Measurements from ENCODE around the gene PXYLP1.

Gene PXYLP1

DNA sequence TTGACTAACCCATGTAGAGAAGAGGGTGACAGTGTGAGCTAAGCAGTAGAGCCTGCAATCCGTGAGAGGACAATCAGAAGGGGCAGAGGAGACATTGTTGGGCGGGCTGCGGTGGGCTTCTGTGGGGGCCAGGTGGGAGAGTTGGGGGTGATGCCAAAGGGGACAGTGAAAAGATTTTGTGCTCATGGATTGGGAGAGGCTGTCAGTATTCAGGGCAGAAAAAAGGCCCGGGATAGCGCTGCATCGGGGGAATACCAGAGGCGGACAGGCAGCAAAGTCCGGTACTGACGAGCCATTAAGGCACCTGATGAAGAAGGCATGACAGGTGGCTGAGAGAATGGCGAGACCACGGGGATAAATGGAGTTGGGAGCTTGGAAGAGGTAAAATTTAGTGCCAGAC is 1.3 kb upstream of the PXYLP1 start:
- DNase-seq, result no peak

DNA sequence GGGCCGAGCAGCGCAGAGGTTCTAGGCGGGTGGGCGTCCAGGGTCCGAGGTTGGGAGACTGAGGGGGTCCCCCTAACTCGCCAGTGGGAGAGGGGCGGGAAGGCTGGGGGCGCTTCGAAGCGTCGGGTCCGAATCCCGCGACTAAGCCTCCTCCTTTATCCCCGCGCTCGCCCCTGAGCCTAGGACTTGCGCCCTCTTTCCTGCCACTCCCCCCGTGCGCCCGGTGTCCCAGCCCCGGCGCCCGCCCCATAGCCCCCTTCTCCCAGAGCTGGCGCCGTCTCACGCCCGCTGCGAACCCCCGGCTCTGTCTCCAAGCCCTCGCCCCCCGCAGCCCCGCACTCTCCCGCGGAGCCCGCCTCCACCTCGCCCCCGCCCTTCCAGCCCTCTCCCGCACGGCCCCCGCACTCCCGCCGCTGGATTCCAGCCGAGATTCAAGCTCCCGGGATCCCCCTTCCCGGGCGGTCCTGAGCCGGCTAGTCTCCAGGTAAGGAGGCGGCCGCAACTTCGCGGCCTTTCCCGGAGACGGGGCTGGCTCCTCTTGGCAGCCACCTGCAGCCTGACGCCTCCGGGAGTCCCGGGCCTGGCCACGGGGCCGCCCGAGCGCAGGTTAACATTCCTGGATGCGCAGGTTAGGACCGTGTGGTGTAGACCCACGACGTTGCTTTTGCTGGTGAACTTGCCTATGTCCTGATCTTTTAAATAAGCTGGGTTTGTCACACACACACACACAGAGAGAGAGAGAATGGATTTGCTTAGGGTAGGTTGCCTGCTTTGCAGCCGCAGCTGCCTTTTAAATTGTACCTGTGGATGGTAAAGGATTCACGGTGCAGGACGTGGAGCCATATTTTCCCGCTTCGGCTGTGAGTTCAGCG is 563 bp downstream of the PXYLP1 start:
- no peak for DNase-seq

DNA sequence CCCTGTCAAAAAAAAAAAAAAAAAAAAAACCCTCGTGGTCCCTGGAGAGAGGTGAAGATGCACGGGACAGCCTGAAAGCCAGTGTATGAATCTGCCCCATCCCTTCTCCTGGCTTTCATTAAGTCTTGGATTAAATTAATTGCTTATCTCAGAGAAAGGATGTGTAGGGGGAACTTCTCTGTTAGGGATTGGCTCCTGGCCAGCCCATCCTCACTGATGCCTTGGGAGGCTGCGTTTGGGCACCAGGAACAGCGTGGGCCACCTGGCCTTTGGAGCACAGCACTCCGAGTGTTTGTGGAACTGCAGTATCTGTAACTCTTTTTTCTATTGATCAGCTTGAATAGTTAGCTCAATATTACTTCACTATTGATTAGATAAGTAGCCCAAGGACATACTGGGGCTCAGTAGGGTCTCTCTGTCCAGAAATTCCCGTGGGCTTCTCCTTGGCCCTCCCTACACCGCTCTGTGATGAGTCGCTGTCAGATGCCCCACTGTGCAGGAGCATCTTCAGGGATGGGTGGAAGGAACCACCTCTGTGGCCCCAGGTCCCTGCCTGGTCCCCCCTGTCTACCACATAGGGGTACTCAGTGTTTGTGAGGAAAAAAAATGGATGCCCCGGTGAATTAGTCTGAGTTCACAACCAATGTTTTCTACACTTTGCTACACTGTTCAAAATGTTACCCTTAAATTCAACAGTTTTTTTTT is 2.0 kb downstream of the PXYLP1 start:
- no peak for DNase-seq

DNA sequence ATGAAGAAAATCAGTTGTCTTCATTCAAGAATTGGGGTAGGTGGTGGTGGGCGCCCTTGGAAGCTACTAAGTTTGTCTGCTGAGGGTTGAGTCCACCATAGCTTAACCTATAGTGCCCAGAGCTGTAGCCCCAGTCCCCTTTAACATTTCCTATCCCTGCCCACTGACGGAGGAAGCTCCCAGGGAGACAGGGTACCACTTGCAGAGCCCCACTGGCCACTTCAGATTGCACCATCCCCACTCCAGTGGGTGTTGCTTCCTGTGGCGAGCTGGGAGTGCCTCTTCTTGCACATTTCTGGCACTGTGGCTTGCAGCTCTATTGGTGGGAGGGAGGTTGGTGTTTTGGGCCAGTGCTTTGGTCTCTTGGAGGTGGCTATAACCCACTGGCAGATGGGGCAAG is 2.7 kb downstream of the PXYLP1 start:
- DNase-seq, result no peak

DNA sequence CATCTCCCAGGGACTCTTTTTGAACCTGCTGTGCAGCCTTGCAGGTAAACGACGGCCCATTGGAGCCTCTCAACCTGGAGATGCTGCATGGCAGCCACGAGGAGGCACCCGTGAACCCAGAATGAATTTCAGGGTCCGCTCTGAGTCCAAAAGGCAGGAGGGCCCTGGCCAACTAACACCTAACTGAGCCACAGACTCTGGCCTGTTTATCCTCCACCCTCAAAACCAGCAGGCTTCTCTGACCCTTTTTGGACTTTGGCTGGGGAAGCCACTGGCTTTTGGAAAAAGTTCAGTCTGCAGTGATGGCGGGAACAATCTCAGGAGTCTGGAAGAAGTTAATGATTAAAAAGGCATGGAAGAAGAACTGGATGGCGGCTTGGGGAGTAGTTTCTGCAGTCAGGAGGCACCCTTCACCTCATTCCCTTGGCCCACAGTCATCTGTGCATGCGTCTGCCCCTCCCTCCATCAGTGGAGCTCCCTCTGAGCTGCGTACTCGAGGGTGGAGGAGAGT is 4.1 kb downstream of the PXYLP1 start:
- DNase-seq, result no peak

DNA sequence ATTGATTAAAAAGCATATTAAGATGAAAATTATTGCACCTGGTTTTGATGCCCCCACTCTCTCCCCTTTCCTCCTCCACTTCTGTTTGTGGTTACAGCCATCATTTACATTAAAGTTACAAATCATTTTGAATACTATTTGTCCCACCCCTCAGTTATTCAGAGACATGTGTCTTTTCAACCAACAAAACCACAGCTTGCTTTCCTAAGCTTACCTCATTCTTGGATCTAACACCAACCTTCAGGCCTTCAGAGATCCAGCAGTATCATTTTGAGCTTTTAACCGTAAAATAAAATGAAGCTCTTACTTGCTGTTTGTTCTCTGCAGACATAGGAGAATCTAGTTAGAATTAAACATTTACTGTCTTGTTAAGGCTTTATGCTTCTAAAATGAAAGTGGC is 4.7 kb downstream of the PXYLP1 start:
- no peak for DNase-seq

DNA sequence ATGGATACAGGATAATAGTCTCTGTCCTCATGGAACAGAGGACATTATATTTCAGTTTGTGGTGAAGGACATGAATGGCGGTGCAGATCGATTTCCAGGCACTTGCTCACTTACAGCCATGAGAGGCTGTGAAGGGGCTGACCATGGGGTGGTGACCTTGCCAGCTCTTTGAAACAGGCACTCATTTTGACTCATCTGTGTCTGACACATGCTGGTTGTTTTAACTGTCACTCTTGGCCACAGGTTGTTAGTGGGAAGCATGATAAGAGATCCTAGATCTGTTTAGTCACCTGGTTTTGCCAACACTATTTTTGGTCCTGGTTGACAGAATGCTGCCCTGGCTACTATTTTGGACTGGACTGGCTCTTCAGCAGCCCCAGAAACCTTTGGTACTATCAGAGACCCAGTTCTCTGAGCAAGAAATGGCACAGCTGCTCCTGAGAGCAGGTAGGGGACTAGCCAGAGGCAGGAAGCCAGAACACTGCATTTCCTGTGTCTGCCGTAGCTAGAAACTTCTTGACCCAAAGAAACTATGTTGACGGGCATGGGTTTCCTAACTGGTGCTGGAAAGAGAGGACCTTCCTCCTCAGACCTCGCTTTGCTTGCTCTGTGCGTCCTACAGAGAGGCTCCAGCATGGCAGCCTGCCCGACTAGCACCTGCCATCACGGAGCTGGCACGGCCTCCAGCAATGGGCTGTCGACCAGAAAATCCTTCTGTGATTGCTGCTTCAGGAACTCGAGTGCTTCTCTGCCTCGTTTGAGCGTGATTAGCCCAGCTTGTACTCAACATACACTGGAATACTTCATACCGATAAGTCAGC is 6.3 kb downstream of the PXYLP1 start:
- DNase-seq, result no peak

DNA sequence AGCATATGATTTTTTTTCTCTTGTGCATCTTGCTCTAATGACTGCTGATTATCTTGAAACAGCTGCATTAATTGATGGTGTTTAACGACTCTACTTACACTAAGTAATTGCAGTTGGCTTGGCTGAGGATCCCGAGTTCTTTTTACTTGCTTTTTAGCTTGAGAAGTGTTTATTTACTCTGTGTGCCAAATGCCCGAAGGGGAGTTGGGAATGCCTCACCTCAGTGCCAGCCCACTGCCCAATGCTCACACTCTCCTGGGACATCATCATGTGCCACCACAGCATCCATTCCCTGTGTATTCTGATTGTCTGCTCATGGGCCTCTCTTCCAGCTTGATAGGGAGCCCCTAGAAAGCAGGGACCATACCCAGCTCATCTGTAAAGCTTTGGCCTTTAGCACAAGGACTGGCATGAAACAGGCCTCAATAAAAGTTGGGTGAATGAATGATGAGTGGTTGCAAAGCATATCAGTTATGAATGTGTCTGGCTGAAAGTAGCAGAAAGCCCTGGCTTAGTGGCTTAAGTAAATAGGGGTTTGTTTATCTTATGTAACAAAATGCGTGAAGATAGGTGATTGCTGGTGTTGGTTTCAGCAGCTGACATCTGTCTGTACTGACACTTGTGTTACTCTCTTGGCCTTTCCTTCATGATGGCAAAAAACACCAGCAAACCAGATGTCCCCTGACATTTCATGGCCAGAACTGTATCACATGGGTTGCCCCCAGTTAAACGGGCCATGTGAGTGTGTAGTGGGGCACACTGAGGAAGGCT is 8.1 kb downstream of the PXYLP1 start:
- no peak for DNase-seq

DNA sequence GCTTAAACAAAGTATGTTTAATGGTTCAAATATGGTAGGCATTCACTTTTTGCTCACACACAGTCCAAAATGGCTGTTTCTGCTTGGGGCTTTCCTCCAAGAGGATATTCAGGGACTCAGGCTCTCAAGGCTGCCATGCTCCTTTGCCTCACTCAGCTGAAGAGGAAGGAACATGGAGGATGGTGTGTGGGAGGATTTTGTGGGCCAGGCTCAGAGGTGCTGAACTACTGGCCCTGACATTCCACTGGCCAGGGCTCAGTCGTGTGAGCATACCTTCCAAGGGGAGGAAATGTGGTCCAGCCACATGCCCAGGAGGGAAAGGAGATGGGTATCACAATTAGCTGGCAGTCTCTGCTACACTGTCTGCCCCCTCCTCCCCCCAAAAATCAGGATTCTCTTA is 8.7 kb downstream of the PXYLP1 start:
- DNase-seq, result no peak

DNA sequence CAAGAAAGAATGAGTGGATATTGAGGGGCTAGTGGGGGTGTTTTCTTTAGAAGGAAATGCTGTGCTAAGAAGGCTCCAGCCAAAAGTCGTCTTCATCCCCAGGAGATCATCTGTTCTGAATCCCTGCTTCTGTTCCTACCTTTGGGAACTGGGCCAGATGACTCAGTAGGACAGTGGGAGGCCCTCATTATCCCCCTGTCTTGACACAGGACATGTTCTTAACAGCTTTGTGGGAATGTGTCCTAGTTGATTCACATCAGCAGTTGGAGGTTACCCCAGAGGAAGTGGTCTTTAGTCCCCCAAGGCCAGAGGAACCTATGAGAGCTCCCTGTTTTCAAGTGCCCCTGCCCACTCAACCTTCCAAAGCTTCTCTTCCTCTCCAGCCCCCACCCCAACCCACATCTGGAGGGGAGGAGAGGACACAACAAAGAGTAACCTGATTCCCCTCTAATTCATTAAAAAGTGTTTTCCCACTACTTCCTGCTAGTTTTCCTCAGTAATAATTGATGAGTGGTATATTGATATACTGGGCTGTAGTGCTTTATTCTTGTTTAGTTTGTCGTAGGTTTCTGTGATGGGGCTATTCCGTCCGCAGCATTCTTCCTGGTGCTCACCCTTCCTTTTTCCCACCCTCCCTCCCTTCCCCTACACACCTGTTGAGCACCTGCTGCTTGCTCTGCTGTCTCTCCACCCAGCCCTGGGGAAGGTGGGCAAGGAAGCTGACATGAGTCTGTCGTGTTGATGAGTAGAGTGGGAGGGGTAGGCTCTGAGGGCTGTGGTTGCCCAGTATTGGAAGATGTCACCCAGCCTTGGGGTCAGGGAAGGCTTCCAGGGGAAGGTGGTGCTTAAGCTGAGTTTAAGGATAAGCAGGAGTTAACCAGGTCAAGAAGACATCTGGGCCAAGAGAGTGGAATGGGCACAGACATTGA is 9.3 kb downstream of the PXYLP1 start:
- DNase-seq, result peak; percentile 87

DNA sequence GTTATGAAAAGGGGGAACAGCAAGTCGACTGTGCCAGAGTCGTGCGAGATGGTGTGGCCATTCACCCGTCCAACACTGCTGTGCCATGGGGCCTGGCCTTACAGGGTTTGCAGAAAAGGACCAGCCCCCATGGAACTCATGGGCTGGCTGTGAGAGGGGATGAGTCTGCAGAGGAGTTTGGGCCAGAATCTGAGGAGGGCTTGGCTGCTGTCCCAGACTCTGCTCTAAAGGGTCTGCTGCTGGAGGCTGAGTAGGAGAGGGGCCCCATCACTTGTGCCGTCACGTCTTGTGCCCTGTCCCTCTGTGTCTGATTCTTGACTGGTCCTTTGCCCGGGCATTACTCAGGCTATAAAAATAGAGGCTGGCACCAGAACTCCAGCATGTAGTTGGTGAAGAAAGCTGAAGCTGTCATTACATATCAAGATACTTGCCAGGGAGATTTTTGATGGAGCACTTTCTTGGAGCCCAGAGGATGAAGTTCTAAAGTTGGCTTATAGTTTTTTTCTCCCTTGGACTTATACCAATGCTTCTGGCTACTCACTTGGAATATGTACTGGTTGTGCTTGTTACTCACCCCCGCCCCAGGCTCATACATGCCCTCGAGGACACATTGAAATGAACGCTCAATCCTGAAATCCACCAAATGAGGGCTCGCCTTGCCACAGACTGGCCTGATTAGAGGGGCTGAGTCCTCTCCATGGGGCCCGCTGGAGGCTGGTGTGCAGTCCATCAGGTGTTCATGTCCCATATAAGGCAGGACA is 10.2 kb downstream of the PXYLP1 start:
- peak; percentile 31 for DNase-seq

DNA sequence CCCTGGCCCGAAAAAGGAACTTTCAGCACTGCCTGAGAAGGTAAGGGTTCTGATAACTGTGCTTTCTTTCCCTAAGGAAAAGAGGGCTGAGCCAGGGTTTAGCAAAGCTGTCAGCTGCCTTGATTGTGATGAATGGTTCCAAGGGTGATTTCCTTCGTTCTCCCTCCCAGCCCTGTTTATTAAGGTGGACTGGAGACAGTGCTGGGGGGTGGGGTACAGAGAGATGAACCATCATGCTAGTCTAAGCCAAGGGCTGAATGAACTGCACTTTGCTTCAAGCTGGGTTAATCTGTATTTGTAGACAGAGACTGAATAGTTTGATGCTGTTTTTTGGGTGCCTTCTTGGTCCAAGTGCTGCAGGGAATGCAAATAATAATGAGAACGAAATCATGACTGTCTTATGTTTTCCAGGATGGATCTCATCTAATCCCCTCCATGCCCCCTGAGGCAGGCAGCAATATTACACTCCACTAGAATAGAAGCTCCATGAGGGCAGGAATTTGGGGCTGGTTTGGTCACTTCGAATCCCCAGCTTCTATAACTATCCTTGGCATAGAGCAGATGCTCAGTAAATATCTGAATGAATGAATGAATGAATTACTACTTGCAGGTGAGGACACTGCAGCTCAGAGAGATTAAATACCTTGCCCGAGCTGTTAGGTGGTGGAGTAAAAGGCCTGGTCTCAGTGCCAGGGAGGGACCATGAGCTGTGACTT is 10.9 kb downstream of the PXYLP1 start:
- no peak for DNase-seq

DNA sequence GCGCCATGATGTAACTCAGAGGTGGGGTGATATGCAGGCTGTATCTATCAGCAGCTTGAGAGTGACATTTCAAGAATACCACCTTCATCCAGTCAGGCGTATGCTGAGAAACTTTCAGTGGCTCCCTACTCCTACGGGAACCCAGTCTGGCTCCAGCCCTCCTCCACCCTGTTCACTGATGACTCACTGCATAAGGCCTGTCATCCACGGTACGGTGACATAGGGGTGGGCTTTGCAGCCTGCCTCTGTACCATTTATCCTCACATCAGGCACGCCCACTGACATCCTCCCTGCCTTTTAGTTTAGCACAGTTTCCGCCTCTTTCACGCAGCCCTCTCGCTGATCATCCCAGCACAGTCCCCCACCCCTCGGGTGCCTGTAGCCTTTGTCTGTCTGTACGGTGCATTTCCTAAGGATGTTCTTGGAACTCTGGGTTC is 11.7 kb downstream of the PXYLP1 start:
- DNase-seq, result peak; percentile 59

DNA sequence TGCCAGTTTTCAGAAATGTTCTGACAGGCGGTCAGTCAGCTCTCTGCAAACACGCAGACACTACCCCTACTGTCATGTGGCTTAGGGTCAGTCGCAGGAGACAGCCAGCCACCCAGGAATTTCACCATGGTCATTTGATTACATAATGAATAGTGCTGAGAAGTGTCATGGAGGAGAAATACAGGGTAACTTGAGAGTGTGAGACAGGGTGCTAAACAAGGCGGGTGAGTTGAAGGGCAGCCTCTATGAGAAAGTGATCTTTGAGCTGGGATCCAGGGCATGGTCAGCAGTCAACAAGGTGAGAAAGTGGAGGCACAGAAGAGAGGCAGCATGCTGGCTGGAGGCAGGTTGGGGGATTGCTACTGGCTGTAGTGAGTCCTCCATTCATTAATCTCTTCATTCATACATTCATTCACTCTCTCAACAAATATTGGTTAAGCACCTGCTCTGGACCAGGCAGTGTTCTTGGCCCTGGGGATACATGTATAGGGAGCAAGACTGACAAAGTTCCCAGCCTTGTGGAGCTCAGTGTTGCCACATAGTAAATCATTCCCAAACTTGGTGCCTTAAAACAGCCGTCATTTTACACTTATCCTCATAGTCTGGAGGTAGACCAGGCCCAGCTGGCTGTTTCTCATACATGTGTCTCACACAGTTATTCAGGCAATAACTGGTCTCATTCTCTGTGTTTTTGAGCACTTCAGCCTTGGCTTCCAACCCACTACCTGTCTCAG is 14.8 kb downstream of the PXYLP1 start:
- no peak for DNase-seq

DNA sequence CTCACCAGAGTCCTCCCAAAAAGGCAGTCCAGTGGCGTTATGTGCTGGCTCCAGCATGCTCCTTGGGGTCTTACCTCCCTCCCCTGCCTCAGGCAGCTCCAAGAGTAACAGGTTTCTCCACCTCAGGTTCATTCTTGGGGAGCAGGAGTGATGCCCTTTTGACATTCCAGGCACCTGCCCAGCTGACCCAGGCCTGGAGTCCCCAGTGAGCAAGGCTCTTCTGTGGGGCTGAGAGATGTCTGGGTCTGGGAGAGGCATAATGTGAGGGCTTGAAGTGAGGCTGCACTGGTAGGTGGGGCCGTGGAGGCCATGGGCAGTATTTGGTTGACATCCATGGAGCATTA is 15.3 kb downstream of the PXYLP1 start:
- DNase-seq, result no peak

DNA sequence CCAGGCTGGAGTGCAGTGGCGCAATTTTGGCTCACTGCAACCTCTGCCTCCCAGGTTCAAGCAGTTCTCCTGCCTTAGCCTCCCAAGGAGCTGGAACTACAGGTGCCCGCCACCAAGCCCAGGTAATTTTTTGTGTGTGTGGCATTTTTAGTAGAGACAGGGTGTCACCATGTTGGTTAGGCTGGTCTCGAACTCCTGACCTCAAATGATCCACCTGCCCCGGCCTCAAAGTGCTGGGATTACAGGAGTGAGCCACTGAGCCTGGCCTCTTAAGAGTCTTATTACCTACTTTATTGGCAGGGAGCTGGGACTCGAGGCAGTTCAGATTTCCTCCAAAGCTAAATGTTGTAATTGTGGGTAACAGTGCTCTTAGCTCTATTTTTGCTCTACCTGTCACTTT is 16.4 kb downstream of the PXYLP1 start:
- no peak for DNase-seq

DNA sequence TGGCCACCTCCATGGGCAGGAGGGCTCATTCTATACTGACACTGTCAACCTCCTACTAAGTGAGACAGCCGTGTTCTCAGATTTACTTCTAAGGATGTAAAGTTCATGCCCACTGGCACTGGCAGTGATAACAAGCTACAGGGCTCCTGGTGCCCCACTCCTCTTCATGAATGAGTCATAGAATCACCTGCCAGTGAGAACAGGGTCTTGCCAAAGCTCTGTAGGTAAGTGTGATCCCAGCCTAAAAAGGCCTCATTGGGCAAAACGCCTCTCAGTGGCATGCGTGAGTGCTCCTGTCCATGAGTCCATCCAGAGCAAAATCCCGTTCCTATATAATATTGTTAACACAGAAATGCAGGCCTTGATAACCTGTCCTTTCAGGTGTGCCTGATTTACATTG is 17.4 kb downstream of the PXYLP1 start:
- no peak for DNase-seq

DNA sequence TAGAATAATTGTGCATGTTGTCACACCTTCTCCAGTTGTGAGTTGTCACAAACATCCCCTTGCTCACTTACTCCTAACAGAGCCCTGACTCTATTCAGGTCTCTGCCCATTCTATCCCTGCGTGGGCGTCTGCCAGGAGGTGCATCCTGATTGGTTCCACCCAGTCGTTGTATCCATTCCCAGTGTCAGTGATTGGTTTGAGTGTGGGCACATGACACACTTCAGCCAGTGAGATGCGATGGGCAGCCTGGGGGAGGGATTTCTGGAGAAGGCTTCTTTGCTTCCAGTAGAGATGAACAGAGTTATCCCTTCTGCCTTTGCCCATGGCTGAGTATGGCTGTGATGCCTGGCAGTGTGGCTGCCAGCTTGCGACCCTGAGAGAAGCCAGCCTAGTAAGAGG is 18.7 kb downstream of the PXYLP1 start:
- DNase-seq, result no peak

DNA sequence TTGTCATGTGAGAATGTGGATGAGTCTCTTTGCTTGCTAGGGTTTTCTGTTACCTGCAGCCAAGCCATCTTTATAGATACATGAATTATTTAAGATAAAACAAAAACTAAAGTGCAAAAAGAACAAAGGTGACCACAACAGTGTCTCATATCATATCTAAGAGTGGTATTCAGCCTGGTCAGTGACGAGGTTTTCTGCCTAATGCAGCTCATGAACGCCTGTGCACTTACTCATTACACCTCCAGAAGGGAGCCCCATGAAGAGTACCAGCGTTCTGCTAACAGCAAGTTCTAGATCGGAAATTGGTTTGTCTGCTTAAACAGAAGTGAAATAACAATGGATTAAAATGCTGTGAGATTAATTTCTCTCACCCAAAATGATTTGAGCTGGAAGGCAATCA is 19.2 kb downstream of the PXYLP1 start:
- no peak for DNase-seq
